B cell (primary cell): ENCODE measurements around the gene IL10. TPM values are rescaled to one million over a fixed set of nuclear protein-coding genes. Genes with fewer than 3 reads are reported as not detected.

Experiments
- ATAC-seq: fragments of 200-7000 bp; cut with Tn5 transposase; one replicate; pipeline ENCODE4 v1.10.0; 2021; ENCODE audit warnings: low read depth, mild to moderate bottlenecking, moderate number of reproducible peaks, moderate library complexity
- CTCF ChIA-PET: fragments of 350-600 bp; sonication (Branson Sonifier 250); formaldehyde crosslinking; loops from one replicate; lab custom pipeline; 2021; ENCODE audit warnings: antibody characterized with exemption, inconsistent platforms; lab: Charles Lee
- POLR2A ChIA-PET: fragments of 350-600 bp; sonication (Branson Sonifier 250); formaldehyde crosslinking; loops from one replicate; lab custom pipeline; 2021; ENCODE audit warnings: antibody characterized with exemption; lab: Charles Lee
- DNase-seq: peaks from one replicate; pipeline ENCODE4 v3.0.0; 2013
- H2AFZ ChIP-seq: 2 replicates; pipeline ENCODE4 v1.6.1; 2012; ENCODE audit warnings: mild to moderate bottlenecking, low read depth, low read length; ENCODE audit not compliant: insufficient read depth, poor library complexity, severe bottlenecking
- H3K27ac ChIP-seq, 2 donors: 1 replicate in 1 of 2; 2 replicates in 1 of 2; pipeline ENCODE4 v1.5.1; 2012 to 2013; ENCODE audit warnings: low read length in 2 of 2, mild to moderate bottlenecking in 2 of 2, moderate library complexity in 1 of 2
- H3K27me3 ChIP-seq, 4 experiments: fragments of 200-600 bp in 1 of 4; sonication (generic) in 1 of 4; replicated peaks in 1 of 4; 1 replicate in 2 of 4; 2 replicates in 2 of 4; pipeline versions ENCODE4 v1.6.1 to v1.7.0; 2013 to 2016; ENCODE audit warnings: low read length in 3 of 4, mild to moderate bottlenecking in 2 of 4, mixed read lengths in 1 of 4, moderate library complexity in 1 of 4; ENCODE audit not compliant: insufficient read depth in 4 of 4, control insufficient read depth in 3 of 4; ENCODE audit errors: control extremely low read depth in 1 of 4
- H3K36me3 ChIP-seq, 2 experiments: replicated peaks in 1 of 2; 1 replicate in 1 of 2; 2 replicates in 1 of 2; pipeline versions ENCODE4 v1.6.1 to v1.7.1; 2013; ENCODE audit warnings: low read length in 1 of 2; ENCODE audit not compliant: insufficient read depth in 2 of 2, control insufficient read depth in 1 of 2; ENCODE audit errors: control extremely low read depth in 1 of 2, extremely low read depth in 1 of 2
- H3K4me1 ChIP-seq, 2 donors: fragments of 200-600 bp in 1 of 2; sonication (generic) in 1 of 2; 1 replicate in 1 of 2; 2 replicates in 1 of 2; pipeline versions ENCODE4 v1.5.1 to v1.6.1; 2013 to 2017; ENCODE audit warnings: low read length in 2 of 2; ENCODE audit not compliant: control insufficient read depth in 2 of 2, insufficient read depth in 2 of 2
- H3K4me2 ChIP-seq: replicated peaks from 2 replicates; pipeline ENCODE3; 2012; ENCODE audit warnings: mild to moderate bottlenecking, low read depth, low read length; ENCODE audit not compliant: poor library complexity, severe bottlenecking
- H3K4me3 ChIP-seq, 5 experiments: fragments of 200-600 bp in 1 of 5; sonication (generic) in 1 of 5; 1 replicate in 3 of 5; 2 replicates in 2 of 5; pipeline versions ENCODE4 v1.5.1 to v1.7.0; 2011 to 2016; ENCODE audit warnings: low read length in 4 of 5, mild to moderate bottlenecking in 4 of 5, low read depth in 2 of 5, control low read depth in 1 of 5, moderate library complexity in 1 of 5; ENCODE audit not compliant: insufficient read depth in 1 of 5; ENCODE audit errors: control extremely low read depth in 1 of 5, extremely low read depth in 1 of 5
- H3K79me2 ChIP-seq: fragments of 200-600 bp; sonication (generic); one replicate; pipeline ENCODE4 v1.6.0; 2016; ENCODE audit warnings: low read length; ENCODE audit not compliant: control insufficient read depth, insufficient read depth
- H3K9ac ChIP-seq: fragments of 200-600 bp; sonication (generic); 2 replicates; pipeline ENCODE4 v1.6.1; 2017; ENCODE audit warnings: mild to moderate bottlenecking, low read length, moderate library complexity
- H3K9me3 ChIP-seq, 3 donors: one replicate each; pipeline versions ENCODE4 v1.6.1 to v1.7.1; 2013; ENCODE audit warnings: low read length in 2 of 3; ENCODE audit not compliant: control insufficient read depth in 2 of 3, insufficient read depth in 1 of 3; ENCODE audit errors: control extremely low read depth in 1 of 3
- H4K20me1 ChIP-seq: 2 replicates; pipeline ENCODE4 v1.6.0; 2012; ENCODE audit warnings: mild to moderate bottlenecking, low read length; ENCODE audit not compliant: insufficient read depth, control insufficient read depth, poor library complexity, severe bottlenecking
- H3K27ac Mint-ChIP-seq: one replicate; pipeline ENCODE4 v1.8.0; 2021; ENCODE audit warnings: mixed read lengths
- H3K27me3 Mint-ChIP-seq: one replicate; pipeline ENCODE4 v1.8.0; 2021; ENCODE audit warnings: mixed read lengths
- H3K4me1 Mint-ChIP-seq: one replicate; pipeline ENCODE4 v1.8.0; 2021; ENCODE audit warnings: mixed read lengths
- H3K4me3 Mint-ChIP-seq: one replicate; pipeline ENCODE4 v1.8.0; 2021; ENCODE audit warnings: mixed read lengths
- H3K9me3 Mint-ChIP-seq: one replicate; pipeline ENCODE4 v1.8.0; 2022; ENCODE audit warnings: mixed read lengths; ENCODE audit not compliant: insufficient read depth
- CTCF ChIP-seq: fragments of 200-600 bp; IDR thresholded peaks from one replicate; pipeline ENCODE4 v1.8.0; 2022; ENCODE audit warnings: antibody characterized with exemption, mild to moderate bottlenecking
- EZH2 ChIP-seq: IDR thresholded peaks from 2 replicates; pipeline ENCODE4 v1.6.1; 2012; ENCODE audit warnings: borderline replicate concordance, low read depth, mild to moderate bottlenecking, moderate library complexity, low read length; ENCODE audit not compliant: insufficient read depth, poor library complexity, severe bottlenecking
- WGBS: methylation state at CpG from one replicate; pipeline ENCODE4 v1.1.5; 2013; ENCODE audit warnings: missing lambda C conversion rate; ENCODE audit not compliant: insufficient coverage; 5-methylcytosine and 5-hydroxymethylcytosine counted together
- intact Hi-C: fragments of 100-400 bp; cut with micrococcal nuclease; formaldehyde crosslinking; loops from one replicate; pipeline ENCODE4 v1.10.0; 2022
- polyA plus RNA-seq: library from polyadenylated mRNA; depleted of rRNA; stranded (reverse); fragments of >200 nt; gene quantifications from 2 replicates; pipeline ENCODE4 v1.2.3, GENCODE V29; 2012
- total RNA-seq, 2 donors: library from RNA; stranded (reverse); fragments of 120-200 nt in 1 of 2; gene quantifications; 1 replicate in 1 of 2; 2 replicates in 1 of 2; pipeline versions ENCODE4 v1.2.3 to v1.2.4, GENCODE V29; 2013 to 2022

The IL10 gene
- total and polyA plus RNA-seq, 2 donors (not counting 1 experiment from before 2014, with no cell fraction given), result 0.37 to 0.69 TPM

- TF ChIP-seq EZH2 (no peak), CTCF (no peak)
- ATAC-seq (no peak), DNase-seq (no peak)
- Histone ChIP-seq H3K27me3 (no peaks in the 10 kb centered on the region), H3K4me1 (peaks cover 46 to 47% of the 10 kb centered on the region in 2 donors), H3K9me3 (no peaks in the 10 kb centered on the region), H3K27ac (no peak overlapping the region), H3K36me3 (peaks cover 0 to 9% of the 10 kb centered on the region in 2 experiments), H2AFZ (no peak overlapping the region), H3K79me2 (peaks cover 88% of the 10 kb centered on the region), H4K20me1 (peaks cover 91% of the 10 kb centered on the region), H3K9ac (no peak overlapping the region), H3K4me3 (no peak overlapping the region), H3K4me2 (no peak overlapping the region)
- no peaks in the 10 kb centered on the region for H3K27me3 Mint-ChIP-seq
- H3K9me3 Mint-ChIP-seq, result no peaks in the 10 kb centered on the region
- no peak overlapping the region for H3K27ac Mint-ChIP-seq
- CTCF ChIA-PET, result interaction anchor here (0.6 to 13.1 kb wide), 18 partner anchors 11 to 258 kb away, joined by 3 to 145 read pairs (median 6); partner anchors contain the start of gene IL20
- intact Hi-C loops, result loop anchor here (2.0 kb wide), 1 partner anchor 37 kb away; no protein-coding TSS in a partner anchor
- POLR2A ChIA-PET, result interaction anchor here (0.6 to 0.7 kb wide), 2 partner anchors 40 to 63 kb away, joined by 4 to 7 read pairs; no protein-coding TSS in a partner anchor
- WGBS, result 66% methylated on average over 6 of the region's 12 CpGs
- H3K4me1 Mint-ChIP-seq, result peaks cover 71% of the 10 kb centered on the region
- H3K4me3 Mint-ChIP-seq, result no peak overlapping the region
Measured at GRCh38 chr1:206723805-206724472, 48.4 kb downstream of the IL10 start.

GRCh38 chr1:206723462-206723804 is 48.9 kb downstream of the IL10 start:
- TF ChIP-seq EZH2 (no peak), CTCF (no peak)
- no peak overlapping the region for H3K4me2 ChIP-seq
- H3K9ac ChIP-seq, result no peak overlapping the region
- no peaks in the 10 kb centered on the region for H3K27me3 ChIP-seq
- CTCF ChIA-PET, result interaction anchor here (0.7 to 13.1 kb wide), 8 partner anchors 10 to 258 kb away, joined by 3 to 145 read pairs (median 28); no protein-coding TSS in a partner anchor
- H3K27ac ChIP-seq, result no peak overlapping the region
- POLR2A ChIA-PET, result interaction anchor here (0.5 to 0.6 kb wide), 2 partner anchors 62 to 253 kb away, joined by 7 to 12 read pairs; no protein-coding TSS in a partner anchor
- Mint-ChIP-seq H3K4me1 (peaks cover 76% of the 10 kb centered on the region), H3K27ac (no peak overlapping the region), H3K27me3 (no peaks in the 10 kb centered on the region), H3K9me3 (no peaks in the 10 kb centered on the region), H3K4me3 (no peak overlapping the region)
- peaks cover 0 to 7% of the 10 kb centered on the region in 2 experiments for H3K36me3 ChIP-seq
- 92% methylated on average over 4 of the region's 4 CpGs for WGBS
- peaks cover 86% of the 10 kb centered on the region for H4K20me1 ChIP-seq
- H3K79me2 ChIP-seq, result peaks cover 90% of the 10 kb centered on the region
- H3K9me3 ChIP-seq, result no peaks in the 10 kb centered on the region
- DNase-seq (no peak), ATAC-seq (no peak)
- no peak overlapping the region for H3K4me3 ChIP-seq
- no peak overlapping the region for H2AFZ ChIP-seq
- peaks cover 51 to 52% of the 10 kb centered on the region in 2 donors for H3K4me1 ChIP-seq
- intact Hi-C loops, result no loop called here
